NB4 (cell line): ENCODE measurements around the gene CRAMP1.

Source experiments
- POLR2A ChIP-seq: IDR thresholded peaks from 2 replicates; pipeline ENCODE4 v1.6.1; 2011; ENCODE audit warnings: mild to moderate bottlenecking; ENCODE audit not compliant: insufficient read length; ENCODE audit errors: extremely low read depth
- TF ChIP-seq, protein P1 (sequence below): IDR thresholded peaks from one replicate; pipeline ENCODE4 v1.5.1; 2012; ENCODE audit warnings: low read depth, low read length

DNA sequence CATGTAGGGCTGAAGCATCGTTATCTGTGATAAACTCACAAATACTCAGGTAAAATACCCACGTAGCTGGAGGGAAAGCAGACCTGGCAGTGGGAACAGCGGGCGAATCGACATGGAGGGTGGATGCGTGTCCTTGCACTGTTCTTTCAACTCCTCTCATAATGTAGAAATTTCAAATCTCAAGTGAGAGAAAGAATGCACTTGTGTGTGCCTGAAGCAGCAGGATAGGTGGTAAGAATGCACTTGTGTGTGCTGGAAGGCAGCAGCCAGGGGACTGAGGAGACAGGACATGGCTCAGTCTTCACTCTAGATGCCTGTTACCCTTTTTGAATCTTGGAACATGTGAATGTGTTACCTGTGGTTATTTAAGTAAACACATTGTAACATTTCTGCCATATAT lies 10.7 kb upstream of the CRAMP1 start:
- TF ChIP-seq POLR2A: no peak
- TF ChIP-seq, protein P1, sequence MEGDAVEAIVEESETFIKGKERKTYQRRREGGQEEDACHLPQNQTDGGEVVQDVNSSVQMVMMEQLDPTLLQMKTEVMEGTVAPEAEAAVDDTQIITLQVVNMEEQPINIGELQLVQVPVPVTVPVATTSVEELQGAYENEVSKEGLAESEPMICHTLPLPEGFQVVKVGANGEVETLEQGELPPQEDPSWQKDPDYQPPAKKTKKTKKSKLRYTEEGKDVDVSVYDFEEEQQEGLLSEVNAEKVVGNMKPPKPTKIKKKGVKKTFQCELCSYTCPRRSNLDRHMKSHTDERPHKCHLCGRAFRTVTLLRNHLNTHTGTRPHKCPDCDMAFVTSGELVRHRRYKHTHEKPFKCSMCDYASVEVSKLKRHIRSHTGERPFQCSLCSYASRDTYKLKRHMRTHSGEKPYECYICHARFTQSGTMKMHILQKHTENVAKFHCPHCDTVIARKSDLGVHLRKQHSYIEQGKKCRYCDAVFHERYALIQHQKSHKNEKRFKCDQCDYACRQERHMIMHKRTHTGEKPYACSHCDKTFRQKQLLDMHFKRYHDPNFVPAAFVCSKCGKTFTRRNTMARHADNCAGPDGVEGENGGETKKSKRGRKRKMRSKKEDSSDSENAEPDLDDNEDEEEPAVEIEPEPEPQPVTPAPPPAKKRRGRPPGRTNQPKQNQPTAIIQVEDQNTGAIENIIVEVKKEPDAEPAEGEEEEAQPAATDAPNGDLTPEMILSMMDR: no peak
